Measurements from ENCODE around the gene OGDH. TPM values are rescaled to one million over a fixed set of nuclear protein-coding genes. Genes with fewer than 3 reads are reported as not detected.
"Not testable (repeated sequence)": the region's sequence is repeated elsewhere in the genome, so short reads cannot be mapped to it uniquely, and the experiment has no call there.

Gene OGDH
- total RNA-seq, 1 donor from 2014 or later, result 70.4 TPM

GRCh38 chr7:44727937-44728262 is 121.5 kb downstream of the OGDH start:
- DNase-seq (ENCODE audit: extremely low read depth, low read depth, low spot score), result no peak

GRCh38 chr7:44729949-44730590 is 123.6 kb downstream of the OGDH start:
- no peak for DNase-seq (ENCODE audit: extremely low read depth, low read depth, low spot score)

- DNase-seq (ENCODE audit: extremely low read depth, low read depth, low spot score), result not testable (repeated sequence)
These were observed 126.5 kb downstream of the OGDH start for GRCh38 chr7:44732971-44733370.

- DNase-seq (ENCODE audit: extremely low read depth, low read depth, low spot score), result no peak
These were observed 127.5 kb downstream of the OGDH start for GRCh38 chr7:44733708-44734481.

DNA sequence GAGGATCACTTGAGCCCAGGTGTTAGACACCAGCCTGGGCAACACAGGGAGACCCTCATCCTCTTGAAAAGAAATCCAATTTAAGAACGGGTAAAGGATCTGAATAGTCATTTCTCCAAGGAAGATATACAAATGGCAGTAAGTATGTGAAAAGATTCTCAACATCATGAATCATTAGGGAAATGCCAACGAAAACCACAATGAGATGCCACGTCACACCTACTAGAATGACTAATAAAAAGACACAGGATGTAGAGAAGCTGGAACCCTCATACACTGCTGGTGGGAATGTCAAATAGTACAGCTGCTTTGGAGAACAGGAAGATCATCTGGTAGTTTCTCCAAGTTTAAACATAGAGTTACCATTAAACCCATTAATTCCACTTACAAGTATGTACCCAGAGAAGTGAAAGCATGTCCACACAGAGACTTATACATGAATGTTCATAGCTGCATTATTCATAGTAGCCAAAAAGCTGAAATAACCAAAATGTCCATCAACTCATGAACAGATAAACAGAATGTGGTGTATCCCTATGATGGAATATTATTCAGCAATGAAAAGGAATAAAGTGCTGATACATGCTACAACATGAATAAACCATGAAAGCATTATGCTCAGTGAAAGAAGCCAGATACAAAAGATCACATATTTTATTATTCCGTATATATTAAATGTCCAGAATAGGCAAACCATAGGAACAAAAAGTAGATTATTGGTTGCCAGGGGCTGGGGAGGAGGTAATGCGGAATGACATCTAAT is 129.2 kb downstream of the OGDH start:
- peak; percentile 96 for DNase-seq (ENCODE audit: extremely low read depth, low read depth, low spot score)

DNA sequence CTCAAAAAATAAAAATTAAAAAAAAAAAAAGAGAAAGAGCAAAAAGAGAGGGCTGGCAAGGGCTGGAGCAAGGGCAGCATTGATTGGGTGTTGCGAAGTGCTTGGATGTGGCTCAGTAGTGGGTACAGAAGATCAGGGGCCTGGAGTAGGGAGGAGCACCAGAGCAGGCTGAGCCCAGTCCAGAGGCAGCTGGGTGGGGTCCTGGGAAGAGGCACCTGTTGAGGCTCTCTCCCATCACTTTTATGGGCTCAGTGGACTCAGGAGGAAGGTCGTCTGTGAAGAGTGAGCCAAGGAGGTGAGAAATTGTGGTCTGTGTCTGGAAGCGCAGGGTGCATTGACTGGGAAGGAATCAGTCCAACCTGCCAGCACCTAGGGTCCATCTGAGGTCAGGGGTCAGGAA is 130.5 kb downstream of the OGDH start:
- no peak for DNase-seq (ENCODE audit: extremely low read depth, low read depth, low spot score)

DNA sequence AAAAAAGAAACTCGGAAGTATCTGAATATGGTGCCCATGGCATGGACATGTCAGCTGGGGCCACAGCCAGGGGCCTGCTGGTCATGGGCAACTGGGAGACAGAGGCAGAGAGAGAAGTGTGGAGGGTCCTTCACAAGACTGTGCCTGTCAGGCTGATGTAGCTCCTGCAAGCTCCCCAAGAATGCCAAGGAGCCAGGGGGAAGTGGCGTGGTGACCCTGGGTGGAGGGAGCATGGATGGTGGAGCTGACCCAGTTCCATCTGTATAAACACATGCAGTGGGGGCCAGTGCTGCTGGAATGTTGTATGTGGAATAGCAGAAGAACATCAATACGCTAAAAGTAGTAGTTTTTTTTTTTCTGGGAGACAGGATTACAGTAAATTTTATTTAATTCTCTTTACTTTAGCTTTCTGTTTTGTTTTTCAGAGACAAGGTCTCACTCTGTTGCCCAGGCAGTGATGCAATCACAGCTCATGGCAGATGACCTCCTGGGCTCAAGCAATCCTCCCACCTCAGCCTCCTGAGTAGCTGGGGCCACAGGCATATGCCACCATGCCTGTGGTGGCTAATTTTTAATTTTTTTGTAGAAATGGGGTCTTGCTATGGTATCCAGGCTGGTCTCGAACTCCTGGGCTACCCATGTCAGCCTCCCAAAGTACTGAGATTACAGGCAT is 131.8 kb downstream of the OGDH start:
- no peak for DNase-seq (ENCODE audit: extremely low read depth, low read depth, low spot score)

DNA sequence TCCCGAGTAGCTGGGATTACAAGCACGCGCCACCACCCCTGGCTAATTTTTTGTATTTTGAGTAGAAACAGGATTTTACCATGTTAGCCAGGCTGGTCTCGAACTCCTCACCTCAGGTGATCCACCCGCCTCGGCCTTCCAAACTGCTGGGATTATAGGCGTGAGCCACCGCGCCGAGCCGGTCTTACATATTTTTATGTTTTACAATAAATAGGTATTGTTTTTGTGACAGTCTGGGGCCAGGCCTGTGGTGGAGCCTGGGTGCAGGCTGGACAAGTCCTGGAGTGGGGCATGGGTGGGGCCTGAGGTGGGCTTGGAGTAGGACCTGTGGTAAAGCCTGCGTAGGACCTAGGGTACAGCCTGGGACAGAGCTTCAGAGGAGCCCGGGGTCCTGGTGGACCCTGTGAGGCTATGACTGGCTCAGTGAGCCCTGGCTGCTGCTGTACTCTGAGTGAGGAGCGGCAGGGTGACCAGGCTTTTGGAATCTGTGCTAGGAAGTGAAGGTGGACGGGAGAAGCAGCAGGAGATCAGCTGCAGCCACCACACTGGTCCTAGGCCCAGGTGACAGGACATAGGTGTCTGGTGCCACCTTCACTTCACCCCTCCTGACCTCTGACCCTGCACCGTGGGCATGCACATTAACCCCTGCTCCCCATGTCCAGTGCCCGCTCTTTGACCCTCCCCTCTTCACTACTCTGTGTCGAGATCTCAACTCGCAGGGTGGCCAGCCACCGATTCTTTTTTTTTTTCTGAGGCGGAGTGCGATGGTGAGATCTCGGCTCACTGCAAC is 132.6 kb downstream of the OGDH start:
- no peak for DNase-seq (ENCODE audit: extremely low read depth, low read depth, low spot score)

- DNase-seq (ENCODE audit: extremely low read depth, low read depth, low spot score), result no peak
These were observed 133.6 kb downstream of the OGDH start for GRCh38 chr7:44740055-44740454.

DNA sequence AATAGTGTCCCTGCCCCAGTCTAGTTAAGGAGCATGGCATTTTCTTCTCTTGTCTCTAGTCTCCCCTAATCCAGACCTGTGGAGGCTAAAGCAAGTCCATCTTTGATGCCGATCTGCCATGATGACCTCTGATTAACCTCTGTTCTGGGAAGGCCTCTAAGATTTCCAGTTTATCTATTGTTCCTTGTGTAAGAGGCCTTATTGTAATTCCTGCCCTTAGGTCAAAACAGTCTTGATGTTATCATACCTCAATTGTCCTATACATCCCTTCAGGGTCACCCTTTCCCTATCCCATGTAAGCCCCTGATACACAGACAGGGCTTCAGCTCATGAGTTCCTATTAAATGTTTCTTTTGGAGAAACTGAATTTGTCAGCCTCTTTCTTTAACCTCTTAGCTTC is 137.3 kb downstream of the OGDH start:
- no peak for DNase-seq (ENCODE audit: extremely low read depth, low read depth, low spot score)

- DNase-seq (ENCODE audit: extremely low read depth, low read depth, low spot score), result no peak
These were observed 141.9 kb downstream of the OGDH start, which contains the start of gene ZMIZ2 for GRCh38 chr7:44748045-44748947. Gene ZMIZ2, plus strand, starts transcription at chr7:44748847. Its CDS starts 7,403 bp downstream, at chr7:44756250.

DNA sequence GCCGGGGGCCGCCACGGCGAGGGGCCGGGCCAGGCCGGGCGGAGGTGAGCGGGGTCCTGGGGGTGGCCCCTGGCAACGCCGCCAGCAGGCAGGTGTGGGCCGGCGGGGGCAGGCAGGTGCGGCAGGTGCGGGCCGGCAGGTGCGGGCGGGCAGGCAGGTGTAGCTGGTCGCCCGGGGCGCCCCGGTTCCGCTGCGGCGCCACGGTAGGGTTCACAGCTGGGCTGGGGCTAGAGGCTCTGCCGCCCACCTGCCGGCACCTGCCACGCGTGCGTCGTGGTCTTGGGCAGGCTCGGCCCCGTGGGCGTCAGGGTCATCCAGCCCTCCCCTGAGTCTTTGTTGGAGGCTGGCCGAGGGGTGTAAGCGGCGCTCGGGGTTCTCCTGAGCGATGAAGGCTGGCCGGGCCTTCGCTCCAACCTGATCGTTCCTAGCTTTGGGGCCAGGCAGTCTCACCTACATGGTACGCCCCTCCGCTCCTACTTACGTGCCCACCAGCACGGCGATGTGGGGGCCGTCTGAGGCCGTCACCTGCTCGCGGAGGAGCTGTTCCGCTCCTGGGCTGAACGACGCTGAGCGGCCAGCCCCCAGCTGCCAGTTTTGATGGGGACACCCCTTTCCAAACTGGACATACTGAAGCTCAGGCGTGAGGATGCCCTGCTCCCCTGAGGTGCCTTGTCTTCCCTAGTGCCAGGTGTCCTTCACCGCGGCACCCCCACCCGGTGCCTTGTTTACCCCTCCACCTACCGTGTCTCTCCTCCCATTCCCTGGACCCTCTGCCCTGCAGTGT is 142.7 kb downstream of the OGDH start:
- DNase-seq (ENCODE audit: extremely low read depth, low read depth, low spot score), result no peak

- no peak for DNase-seq (ENCODE audit: extremely low read depth, low read depth, low spot score)
These were observed 143.6 kb downstream of the OGDH start for GRCh38 chr7:44749992-44750391.

- no peak for DNase-seq (ENCODE audit: extremely low read depth, low read depth, low spot score)
These were observed 144.0 kb downstream of the OGDH start for GRCh38 chr7:44750424-44750823.

DNA sequence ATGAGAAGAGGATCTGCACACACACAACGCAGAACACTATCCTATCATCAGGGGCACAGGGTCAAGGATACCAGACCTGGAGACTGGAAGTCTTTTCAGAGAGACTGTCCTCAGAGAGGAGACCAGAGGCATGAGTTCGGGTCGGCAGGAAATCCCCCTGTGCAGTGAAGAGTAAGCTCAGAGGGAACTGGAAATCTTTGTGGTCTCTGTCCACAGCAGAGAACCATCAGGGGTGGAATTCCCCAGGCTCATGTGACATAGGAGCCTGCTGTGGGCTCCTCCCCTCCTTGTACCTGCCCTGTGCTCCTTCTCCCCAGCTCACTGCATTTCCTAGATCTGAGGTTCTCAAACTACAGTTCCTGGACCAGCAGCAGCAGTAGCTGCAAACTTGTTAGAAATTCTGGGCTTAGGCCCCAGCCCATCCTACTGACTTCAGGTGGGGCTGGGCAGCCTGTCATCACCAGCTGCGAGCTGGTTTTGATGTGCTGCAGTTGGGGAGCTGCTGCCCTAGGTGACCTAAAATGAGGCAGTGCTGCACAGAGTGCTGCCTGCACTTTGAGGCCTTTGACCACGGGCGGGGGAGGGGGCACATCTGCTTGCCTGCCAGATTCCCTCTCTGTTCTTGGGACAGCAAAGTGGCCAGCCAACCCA is 144.6 kb downstream of the OGDH start:
- no peak for DNase-seq (ENCODE audit: extremely low read depth, low read depth, low spot score)

DNA sequence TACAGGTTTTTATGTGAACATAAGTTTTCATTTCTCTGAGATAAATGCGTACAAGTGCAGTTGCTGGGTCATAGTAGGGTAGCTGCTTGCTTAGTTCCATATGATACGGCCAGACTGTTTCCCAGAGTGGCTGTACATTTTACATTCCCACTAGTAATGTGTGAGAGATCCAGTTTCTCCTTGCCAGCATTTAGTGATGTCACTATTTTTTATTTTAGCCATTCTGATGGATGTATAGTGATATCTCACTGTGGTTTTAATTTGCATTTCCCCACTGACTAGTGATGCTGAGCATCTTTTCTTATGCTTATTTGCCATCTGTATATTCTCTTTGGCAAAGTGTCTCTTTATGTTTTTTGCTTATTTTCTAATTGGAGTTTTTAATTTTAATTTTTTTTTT is 146.4 kb downstream of the OGDH start:
- DNase-seq (ENCODE audit: extremely low read depth, low read depth, low spot score), result no peak

GRCh38 chr7:44754802-44755697 is 148.6 kb downstream of the OGDH start:
- no peak for DNase-seq (ENCODE audit: extremely low read depth, low read depth, low spot score)

Data from glomerular endothelial cell (primary cell).